DMS114 treated with DMSO at 0.1 percent for 48 hours (cell line): ENCODE data around the gene KIAA1671.
"Not testable (repeated sequence)": the region's sequence is repeated elsewhere in the genome, so short reads cannot be mapped to it uniquely, and the experiment has no call there.

Source experiments
- DNase-seq: peaks from one replicate; lab custom pipeline; 2025; ENCODE audit not compliant: unreplicated experiment; lab: John Stamatoyannopoulos, UW

The KIAA1671 gene

DNA sequence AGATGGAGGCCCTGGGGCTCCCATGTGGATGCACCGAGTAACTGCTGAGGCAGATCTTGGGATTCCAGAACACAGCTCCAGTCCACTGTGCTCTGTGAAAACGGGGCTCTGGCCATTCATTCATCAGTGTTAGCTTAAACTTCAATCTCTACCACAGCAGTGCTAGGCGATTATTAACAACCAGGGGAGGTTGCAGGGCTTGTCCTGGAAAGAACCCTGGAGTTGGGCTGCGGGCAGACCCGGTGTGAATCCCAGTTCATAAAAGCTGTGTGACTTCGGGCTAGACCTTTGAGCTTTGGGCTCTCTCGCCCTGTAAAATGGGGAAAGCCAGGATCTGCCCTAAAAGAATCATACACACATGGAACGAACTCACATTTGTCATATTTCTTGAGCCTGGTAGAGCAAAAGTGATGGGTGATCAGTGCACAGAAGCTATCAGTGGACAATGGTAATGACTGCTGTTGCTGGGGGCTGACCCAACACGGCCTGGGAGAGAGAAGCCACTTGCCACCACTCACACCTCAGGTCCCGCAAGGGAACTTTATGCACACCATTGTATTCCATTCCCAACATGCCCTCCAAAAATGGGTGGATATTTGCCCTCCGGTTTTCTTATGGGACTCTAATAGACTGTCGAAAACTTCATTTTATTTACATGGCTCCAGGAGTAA lies 231.6 kb downstream of the KIAA1671 start:
- no peak for DNase-seq

DNA sequence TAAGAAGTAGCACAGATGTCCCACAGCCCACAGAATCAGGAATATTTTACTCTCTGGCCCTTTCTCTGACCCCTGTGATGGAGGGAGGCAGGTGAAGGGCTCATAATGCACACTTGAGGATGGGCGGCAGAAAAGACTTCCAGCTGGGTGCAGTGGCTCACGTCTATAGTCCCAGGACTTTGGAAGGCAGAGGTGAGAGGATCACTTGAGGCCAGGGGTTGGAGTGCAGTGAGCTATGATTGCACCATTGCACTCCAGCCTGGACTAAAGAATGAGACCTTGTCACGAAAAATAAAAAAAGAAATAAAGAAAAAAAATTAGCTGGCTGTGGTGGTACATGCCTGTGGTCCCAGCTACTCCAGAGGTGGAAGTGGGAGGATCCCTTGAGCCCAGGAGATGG lies 233.6 kb downstream of the KIAA1671 start:
- DNase-seq, result no peak

DNA sequence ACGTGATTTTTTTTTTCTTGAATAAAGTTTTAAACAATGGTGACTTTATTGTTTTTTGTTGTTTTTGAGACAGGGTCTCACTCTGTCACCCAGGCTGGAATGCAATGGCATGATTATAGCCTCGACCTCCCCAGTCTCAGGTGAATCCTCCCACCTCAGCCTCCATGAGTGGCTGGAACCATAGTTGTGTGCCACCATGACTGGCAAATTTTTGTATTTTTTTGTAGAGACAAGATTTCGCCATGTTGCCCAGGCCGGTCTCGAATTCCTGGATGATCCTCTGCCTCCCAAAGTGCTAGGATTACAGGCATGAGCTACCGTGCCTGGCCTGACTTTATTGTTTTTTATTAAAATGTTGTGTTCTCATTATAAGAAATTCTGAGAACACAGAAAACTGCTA lies 235.0 kb downstream of the KIAA1671 start:
- DNase-seq, result no peak

DNA sequence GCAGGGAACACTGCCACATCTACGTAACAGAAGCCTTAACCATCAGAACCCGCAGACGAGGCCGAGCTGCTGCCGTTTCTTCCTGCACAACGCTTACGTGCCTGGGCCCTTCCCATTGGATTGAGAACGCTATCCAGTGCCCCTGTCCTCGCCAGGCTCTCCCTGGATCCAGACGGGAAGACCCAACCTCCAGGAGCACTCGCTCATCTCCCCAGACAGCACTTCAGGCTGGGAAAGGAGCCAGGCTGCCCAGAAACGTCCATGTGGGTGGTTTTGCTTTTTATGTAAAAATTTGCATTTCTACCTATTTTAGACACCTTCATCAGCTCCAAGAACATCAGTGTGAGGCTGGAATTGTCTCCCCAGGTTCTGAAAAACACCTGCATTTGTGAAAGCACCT lies 239.9 kb downstream of the KIAA1671 start:
- DNase-seq, result no peak

DNA sequence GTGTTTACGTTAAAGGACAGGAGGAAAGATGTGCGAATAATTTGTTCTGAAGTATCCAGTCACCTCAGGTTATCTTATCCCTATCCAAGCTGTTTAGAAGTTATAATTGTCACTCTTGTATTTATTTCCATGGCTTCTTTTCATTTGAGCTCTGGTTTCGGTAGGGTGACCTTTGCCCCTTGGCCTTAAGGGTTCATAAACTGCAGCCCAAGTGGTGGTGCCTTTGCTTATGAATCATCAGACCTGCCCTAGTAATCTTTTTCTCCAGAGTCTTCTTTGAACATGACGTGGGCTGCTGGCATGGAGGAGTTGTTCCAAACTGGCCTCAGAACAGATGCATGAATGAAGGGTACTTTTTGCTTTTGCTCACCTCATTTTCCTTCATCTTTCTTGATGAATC lies 240.6 kb downstream of the KIAA1671 start:
- DNase-seq, result no peak

DNA sequence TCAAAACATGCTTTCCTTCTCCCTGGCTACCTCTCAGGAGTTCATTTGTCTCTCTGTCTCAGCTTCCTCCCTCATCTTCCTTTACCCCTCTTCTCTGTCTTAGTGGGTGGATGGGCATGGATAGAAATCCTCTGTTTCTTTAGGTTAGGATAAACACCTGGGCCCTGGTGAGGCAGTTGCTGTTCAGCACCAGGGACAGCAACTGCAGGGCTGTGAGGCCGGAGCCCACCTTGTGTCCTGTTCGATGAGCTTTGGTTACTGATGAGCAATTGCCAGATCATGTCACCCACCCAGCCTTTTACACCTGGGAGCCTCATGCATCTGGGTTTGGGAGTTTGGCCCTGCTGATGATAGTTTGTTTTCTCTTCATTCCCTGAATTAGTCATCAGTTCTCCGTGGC lies 241.0 kb downstream of the KIAA1671 start:
- no peak for DNase-seq

DNA sequence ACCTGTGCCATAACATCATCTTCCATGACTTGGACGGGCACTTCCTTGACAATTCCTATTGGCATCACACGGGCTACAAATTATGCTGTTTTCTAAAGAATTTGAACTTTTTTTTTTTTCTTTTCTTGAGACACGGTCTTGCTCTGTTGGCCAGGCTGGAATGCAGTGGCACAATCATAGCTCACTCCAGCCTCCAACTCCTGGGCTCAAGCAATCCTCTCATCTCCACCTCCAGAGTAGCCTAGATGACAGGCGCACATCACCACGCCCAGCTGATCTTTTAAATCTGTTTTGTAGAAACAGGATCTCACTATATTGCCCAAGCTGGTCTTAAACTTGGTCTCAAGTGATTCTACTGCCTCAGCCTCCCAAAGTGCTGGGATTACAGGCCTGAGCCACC lies 243.8 kb downstream of the KIAA1671 start:
- DNase-seq, result no peak

DNA sequence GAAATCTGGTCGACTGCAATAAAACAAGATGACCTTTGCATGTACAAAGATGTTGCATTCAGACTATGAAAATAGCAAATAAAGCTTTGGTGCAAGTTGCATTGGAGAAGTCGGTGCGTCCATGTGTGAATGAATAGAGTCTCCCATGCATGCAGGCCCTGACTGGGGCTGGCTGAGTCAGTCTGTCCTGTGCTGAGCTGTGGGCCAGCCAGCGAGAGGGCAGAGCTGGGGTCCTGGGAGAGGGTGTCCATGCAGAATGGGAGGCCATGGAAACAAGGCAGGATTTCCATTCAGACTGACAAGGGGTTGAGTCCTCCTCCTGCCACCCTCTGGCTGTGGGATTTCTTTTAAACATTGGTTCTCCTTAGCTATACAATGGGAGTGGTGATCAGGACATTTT lies 244.8 kb downstream of the KIAA1671 start:
- DNase-seq, result no peak

DNA sequence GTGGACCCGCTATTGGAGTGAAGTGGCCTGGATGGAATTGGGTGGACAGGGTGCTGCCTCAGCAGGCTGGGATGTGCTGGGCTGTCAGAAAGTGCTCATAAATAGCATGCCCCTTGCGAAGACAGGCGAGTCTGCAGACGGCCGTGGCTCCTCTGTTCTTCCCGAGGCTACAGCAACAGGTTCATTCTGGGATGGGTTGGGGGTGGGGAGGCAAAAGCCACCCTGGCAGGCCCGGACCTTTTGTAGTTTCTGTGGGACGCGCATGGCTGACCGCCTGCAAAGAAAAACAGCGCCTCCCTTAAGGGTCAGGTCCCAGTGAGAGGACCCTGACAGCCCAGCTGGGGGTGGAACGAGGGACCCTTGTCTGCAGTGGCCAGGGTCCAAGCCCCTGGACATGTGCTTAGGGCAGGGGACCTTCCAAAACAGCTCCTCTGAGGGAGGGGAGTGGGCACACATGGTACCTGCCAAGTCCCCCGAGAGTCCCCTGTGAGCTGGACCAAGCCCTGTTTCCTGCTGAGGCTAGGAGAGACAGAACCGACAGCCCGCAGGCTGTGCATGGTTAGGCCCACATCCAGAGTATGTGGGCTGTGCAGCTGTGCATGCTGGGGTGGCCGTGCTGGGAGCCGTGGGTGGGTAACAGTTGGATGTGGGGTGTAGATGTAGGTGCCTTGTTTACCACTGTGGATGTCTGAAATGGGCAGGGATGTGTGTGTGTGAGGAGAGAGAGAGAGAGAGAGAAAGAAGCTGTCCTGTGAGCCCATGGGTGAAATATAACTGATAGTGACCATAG lies 247.4 kb downstream of the KIAA1671 start, which contains the start of gene CRYBB3:
TSS of gene CRYBB3 (plus strand) at position 128 of the 790 bp plus-strand sequence. CDS start 1,539 bp downstream, outside the sequence.
- DNase-seq, result no peak

DNA sequence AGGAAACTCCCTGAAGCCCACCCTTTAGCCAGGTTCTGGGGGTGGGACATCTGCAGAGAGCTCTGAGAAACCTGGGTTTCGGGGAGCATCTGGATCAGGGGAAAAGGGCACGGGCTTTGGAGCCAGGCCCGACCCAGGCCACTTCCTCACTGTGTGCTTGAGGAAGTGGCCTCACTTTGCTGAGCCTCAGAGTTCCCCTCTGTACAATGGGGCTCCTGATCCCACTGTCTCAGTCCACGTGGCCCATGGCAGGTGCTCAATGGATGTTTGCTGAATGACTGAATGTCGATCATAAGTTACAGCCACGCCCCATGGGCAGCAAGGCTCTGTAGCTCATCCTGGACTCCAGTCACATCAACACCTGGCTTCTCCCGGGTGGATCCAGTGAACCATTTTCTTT lies 248.5 kb downstream of the KIAA1671 start:
- DNase-seq, result no peak

DNA sequence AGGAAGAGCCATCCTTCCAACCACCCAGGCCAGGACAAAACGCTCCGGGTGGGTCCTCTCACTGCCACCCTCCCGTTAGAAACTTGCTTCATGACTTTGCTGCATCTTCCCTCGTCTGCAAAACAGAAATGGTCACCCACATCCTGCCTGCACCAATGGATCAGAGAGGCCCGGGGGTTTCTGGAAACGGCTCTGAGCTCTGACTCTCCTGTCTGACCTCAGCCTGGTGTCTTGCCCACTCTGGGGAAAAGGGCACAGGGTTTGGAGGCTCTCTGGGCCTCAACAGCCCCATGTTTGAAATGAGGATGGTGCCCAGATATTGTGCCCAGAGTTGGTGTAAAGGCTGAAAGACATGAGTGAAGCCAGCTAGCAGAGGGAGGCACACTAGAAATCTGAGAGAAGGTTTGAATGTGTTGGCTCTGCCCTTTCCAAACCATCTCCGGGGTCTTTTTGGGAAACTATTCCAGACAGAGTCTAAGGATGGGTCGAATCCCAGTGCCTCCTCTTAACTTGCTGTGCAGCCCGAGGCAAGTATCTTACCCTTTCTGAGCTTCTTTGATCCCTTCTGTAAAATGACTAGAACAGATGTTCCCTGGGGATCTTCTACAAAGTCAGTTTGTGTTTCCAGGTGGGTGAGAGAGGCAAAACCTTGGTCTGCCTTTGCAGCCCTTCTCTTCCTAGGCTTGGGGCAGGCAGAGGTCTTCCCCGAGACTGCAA lies 249.2 kb downstream of the KIAA1671 start:
- DNase-seq, result no peak

DNA sequence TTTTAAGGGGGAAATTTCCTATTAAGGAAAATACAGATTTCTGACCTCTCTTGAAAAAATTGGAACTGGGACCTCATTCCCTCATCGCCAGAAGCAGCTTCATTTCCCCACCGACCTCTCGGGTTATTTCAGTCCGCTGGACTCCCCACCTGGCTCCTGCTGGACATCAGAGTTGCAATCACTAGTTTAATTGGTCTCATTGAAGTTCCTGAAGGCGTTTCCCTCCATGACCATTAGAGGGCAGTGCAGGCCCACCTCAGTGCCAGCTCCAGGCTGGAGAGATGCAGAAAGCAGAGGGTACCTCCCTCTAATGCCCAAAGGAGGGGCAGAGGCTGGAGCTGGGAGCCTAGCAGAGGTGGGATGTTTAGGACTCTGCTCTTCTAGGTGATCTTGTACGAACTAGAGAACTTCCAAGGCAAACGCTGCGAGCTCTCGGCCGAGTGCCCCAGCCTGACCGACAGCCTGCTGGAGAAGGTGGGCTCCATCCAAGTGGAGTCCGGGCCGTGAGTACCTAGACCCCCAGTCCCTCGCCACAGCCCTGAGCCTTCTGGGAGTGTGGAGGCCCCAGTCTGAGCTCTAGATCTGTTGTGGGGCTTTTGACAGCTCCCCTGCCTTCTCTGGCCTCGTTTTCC lies 249.9 kb downstream of the KIAA1671 start:
- peak; percentile 46 for DNase-seq

DNA sequence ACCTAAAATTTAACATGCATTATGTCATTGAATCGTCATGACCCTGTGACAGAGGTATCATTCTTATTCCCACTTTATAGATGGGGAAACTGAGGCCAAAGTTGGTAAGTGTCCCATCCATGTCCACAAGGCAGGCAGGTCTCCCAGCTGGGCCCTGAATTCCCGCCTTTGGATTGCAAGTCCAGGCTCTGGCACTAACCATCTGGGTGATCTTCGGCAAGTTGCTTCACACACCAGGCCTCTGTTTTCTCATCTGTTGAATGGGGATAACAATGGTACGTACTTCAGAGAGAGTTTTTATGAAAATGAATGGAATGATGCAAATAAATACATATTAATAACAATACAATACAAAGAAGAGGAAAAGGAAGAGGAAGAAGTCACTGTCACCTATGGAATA lies 250.6 kb downstream of the KIAA1671 start:
- DNase-seq, result no peak

DNA sequence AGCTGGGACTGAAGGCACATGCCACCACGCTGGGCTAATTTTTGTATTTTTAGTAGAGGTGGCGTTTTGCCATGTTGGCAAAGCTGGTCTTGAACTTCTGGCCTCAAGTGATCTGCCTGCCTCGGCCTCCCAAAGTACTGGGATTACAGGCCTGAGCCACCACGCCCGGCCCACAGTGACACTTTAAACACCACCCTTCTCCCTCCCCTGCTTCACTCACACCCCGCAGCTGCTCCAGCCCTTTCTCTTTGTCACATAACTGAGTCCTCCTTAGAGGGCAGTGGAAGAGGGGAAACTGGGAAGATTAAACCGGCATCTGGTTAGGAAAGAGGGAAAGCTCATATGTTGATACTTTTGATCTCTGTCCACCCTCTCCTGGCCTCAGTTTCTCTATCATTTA lies 252.0 kb downstream of the KIAA1671 start:
- not testable (repeated sequence) for DNase-seq

DNA sequence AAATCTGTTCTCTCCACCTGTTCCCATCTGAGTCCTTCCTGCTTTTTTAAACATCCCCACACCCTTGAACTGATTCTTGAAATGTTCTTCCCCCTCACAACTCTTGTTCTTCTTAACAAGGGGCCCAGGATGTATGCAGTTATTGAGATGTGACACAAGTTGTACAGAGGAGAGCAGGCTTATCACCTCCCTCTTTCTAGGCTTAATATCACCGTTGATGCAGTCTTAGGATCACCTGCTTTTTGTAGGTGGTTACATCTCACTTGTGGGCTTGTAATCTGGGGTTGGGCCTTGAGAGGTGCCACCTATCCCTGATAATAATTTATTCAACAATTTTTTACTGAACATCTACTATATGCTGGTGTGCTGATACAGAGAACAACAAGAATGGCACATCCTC lies 253.3 kb downstream of the KIAA1671 start:
- DNase-seq, result no peak

DNA sequence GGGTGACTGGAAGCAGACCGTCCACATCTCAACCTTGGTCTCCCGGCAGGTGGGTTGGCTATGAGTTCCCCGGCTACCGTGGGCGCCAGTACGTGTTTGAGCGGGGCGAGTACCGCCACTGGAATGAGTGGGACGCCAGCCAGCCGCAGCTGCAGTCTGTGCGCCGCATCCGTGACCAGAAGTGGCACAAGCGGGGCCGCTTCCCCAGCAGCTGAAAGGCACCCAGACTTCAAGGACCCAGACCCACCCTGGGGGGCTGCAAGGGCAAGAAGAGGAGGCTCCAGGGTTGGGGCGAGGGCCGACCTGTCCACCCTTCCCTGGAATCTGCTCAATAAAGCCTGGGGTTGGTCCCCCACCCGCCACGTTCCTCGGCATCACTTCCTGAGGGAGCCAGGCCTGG lies 254.5 kb downstream of the KIAA1671 start:
- no peak for DNase-seq

DNA sequence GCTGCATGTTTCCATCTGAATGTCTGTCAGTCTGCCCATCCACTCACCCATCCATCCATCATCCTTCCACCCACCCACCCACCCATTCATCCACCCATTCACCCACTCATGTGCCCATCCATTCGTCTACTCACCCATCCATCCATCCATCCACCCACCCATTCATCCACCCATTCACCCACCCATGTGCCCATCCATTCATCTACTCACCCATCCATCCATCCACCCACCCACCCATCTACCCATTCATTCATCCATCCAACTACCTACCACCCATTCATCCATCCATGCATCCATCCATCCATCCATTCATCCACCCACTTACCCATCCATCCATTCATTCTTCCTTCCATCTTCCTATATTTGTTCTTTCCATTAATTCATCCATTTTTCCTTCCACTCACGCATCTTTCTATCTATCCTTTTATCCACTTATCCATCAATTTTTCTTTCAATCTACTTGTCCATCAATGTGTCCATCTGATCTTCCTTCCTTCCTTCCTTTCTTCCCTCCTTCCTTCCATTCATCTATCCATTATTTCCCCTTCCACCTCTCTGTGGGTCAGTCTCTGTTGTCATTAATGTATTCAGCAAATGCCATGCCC lies 255.1 kb downstream of the KIAA1671 start:
- no peak for DNase-seq

DNA sequence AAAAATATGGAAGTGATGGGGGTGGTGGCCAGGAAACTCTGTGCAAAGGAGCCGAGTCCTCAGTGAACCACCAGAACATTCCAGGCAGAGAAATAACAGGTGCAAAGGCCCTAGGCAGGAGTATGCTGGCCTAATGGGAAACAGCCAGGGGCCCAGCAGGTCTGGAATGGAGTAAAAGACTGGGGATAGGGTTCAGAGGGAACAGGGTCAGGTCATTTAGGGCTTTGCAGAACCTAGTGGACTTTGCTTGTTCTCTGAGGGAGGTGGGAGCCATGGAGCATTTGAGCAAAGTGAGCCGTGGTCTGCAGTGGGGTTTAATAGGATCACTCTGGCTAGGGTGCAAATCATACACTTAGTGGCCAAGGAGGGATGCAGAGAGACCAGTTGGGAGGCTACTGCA lies 255.8 kb downstream of the KIAA1671 start:
- DNase-seq, result no peak

DNA sequence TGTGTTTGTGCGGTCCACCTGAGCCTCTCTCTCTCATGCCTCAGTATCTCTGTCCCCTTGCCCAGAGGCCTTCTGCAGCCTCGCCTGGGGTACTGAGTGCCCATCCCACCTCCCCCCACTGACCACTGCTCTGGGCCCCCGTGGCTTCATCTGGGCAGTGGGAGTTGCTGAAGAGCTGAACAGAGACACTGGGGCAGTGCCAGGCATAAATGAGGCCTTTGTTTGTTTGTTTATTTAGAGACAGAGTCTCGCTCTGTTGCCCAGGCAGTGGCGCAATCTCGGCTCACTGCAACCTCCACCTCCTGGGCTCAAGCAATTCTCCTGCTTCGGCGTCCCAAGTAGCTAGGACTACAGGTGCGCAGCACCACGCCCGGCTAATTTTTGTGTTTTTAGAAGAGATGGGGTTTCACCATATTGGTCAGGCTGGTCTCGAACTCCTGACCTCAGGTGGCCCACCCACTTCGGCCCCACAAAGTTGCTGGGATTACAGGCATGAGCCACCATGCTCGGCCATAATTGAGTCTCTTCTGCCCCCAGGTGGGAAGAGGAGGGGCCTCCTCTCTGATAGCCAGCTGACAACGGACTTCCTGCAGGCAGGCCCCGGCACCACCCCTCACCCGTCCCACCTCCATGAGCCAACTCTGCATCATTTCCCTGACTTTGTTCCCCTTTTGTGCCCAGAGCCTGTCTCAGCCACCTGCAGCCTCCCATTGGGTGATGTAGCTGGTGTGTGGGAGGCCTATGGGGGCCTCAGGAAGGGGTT lies 256.4 kb downstream of the KIAA1671 start:
- no peak for DNase-seq

DNA sequence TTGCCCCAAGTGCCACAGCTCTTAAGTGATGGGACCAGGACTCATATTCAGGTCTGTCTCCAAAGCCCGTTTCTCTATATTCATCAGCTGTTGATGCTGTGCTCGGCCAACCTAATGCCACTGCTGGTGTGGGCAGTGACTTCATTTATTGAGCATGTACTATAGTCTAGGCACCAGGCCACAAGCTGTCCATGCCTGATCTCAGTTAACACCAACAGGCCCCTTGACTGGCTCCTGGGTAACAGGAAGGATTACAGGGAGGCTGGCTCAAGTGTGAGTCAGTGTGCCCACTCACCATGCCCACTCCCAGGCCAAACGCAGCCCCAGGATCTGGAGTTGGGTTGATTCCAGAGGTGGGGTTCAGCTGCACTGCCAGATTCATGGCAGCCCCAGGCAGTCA lies 258.3 kb downstream of the KIAA1671 start:
- DNase-seq, result no peak
